Gastrocnemius medialis (tissue), 4 donors: Measurements from ENCODE around the gene ELF4. TPM values are rescaled to one million over a fixed set of nuclear protein-coding genes. Genes with fewer than 3 reads are reported as not detected.
A peak's percentile ranks its signal among the peaks of the same experiment; 100 is the strongest.

Experiments
- ATAC-seq, 2 donors: fragments of 150-250 bp; one replicate each; pipeline ENCODE4 v1.9.1; 2016
- DNase-seq, 2 donors: peaks; one replicate each; pipeline ENCODE4 v3.0.0-alpha.2; 2019
- H3K27ac ChIP-seq, 4 donors: fragments of 200-600 bp; sonication (generic); 1 replicate in 1 of 4; 2 replicates in 3 of 4; pipeline ENCODE4 v1.5.1; 2016 to 2018; ENCODE audit warnings: mild to moderate bottlenecking in 2 of 4, moderate library complexity in 1 of 4
- H3K27me3 ChIP-seq, 3 donors: fragments of 200-600 bp; sonication (generic) in 2 of 3; 1 replicate in 1 of 3; 2 replicates in 2 of 3; pipeline versions ENCODE4 v1.5.1 to v1.6.0; 2016 to 2019; ENCODE audit warnings: mild to moderate bottlenecking in 1 of 3, moderate library complexity in 1 of 3
- H3K36me3 ChIP-seq, 2 donors: fragments of 200-600 bp; sonication (generic) in 1 of 2; one replicate each; pipeline ENCODE4 v1.5.1; 2017 to 2018
- H3K4me1 ChIP-seq, 2 donors: fragments of 200-600 bp; sonication (generic) in 1 of 2; one replicate each; pipeline ENCODE4 v1.5.1; 2016 to 2017; ENCODE audit warnings: mild to moderate bottlenecking in 2 of 2
- H3K4me3 ChIP-seq, 4 donors: fragments of 200-600 bp; sonication (generic) in 3 of 4; 1 replicate in 1 of 4; 2 replicates in 3 of 4; pipeline ENCODE4 v1.5.1; 2016 to 2019; ENCODE audit warnings: mild to moderate bottlenecking in 2 of 4
- H3K9me3 ChIP-seq, 3 donors: fragments of 200-600 bp; sonication (generic) in 2 of 3; 1 replicate in 1 of 3; 2 replicates in 2 of 3; pipeline ENCODE4 v1.5.1; 2016 to 2019
- POLR2A ChIP-seq, 2 donors: fragments of 450-650 bp; IDR thresholded peaks; one replicate each; pipeline ENCODE4 v1.6.1; 2017; ENCODE audit warnings: antibody characterized with exemption in 2 of 2, mild to moderate bottlenecking in 2 of 2, moderate library complexity in 2 of 2
- in situ Hi-C, 4 donors: fragments of 200-750 bp; cut with MboI; loops; one replicate each; pipeline versions ENCODE4 v1.15.0 to v1.8.0; 2017; ENCODE audit warnings: low sequenced_read_pairs in 4 of 4
- intact Hi-C: fragments of 100-400 bp; cut with DNase I; formaldehyde crosslinking; loops from one replicate; pipeline ENCODE4 v1.15.1; 2023; ENCODE audit warnings: low total_unique reads
- total RNA-seq, 4 donors: library from RNA; depleted of rRNA; stranded (reverse); fragments of >200 nt; gene quantifications; one replicate each; pipeline versions ENCODE4 v1.1.0 to v1.2.3, GENCODE V29; 2016
- TF ChIP-seq, protein P1 (sequence below), 5 experiments: fragments of 450-650 bp in 3 of 5; fragments of 200-600 bp in 2 of 5; sonication (generic) in 2 of 5; IDR thresholded peaks in 4 of 5; conservative IDR thresholded peaks in 1 of 5; 1 replicate in 4 of 5; 2 replicates in 1 of 5; pipeline ENCODE4 v1.5.1; 2016 to 2019; ENCODE audit warnings: antibody characterized with exemption in 5 of 5, mild to moderate bottlenecking in 3 of 5, moderate library complexity in 3 of 5

ELF4 gene
- total RNA-seq, 4 donors from 2014 or later = 0.70 to 2.3 (median 1.4) TPM

DNA sequence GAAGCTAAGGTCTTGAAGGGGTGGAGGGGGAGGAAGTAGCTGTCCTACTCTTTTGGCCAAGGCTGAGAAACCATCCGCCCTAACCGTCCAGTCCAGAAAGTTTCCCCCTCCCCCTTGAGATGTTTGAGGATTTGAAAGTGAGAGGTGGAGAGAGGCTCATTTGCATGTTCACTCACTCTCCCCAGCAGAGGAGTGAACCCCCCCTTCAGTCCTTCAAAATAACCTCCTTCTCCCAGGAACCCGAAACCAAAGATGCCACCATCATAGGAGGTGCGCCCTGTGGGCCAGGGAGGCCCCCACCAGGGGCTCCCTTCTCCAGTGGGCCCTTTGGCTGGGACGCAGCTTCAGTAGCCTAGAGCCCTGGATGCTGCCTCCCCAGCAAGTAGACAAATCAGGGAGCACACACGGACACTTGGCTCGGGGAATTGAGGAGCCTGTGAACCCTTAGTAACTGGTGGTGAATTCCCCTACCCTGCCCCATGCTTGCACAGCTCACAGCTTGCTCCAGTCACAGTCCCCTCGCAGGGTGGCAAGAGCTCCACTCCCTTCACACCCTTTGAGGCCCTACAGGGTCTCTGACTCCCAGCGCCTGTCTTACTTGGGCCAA lies 25.6 kb downstream of the ELF4 start:
- in situ Hi-C loops (no loop called here), intact Hi-C loops (no loop called here)
- H3K4me1 ChIP-seq = no peaks in the 10 kb centered on the region
- no peaks in the 10 kb centered on the region for H3K9me3 ChIP-seq
- ATAC-seq (no peak), DNase-seq (no peak)
- no peaks in the 10 kb centered on the region for H3K27me3 ChIP-seq
- H3K36me3 ChIP-seq = no peaks in the 10 kb centered on the region
- no peak overlapping the region for H3K4me3 ChIP-seq
- no peak for TF ChIP-seq POLR2A (IDR thresholded peaks at IDR 0.05)
- peak overlapping the region in 3 of 4 donors; percentile 41 to 56 (median 47) for H3K27ac ChIP-seq

DNA sequence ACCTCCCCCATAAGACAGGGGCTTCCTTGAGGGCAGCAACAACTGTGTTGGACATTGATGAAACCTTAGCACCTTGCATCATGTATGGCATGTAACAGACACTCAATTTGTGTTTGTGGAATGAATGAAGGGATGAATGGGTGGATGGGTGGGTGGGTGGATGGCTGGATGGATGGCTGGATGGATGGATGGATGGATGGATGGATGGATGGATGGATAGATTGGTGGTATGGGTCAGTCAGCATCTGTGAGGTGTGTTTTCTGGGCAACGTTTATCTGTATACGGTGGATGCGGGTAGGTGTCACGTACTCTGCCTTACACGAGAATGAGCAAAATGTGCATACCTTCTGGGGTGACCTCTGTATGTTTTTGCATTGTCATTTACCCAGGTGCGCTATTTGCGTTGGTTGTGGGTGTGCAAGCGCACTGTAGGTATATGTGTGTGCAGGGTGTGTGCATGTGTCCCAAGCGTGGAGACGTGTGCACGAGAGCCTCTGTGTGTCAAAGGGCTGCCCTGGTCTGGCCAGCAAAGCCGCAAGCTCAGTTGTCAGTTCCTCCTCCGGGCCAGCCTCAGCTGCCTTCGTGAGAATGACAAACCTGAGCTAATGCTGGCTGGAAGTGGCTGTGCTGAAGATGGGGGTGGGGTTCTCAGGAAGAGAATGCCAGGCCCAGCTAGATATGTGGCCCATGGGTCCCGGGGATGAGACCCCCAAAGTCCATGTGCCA lies 26.5 kb downstream of the ELF4 start:
- no peaks in the 10 kb centered on the region for H3K9me3 ChIP-seq
- H3K27ac ChIP-seq = no peak overlapping the region
- intact Hi-C loops (no loop called here), in situ Hi-C loops (no loop called here)
- H3K4me1 ChIP-seq = no peaks in the 10 kb centered on the region
- H3K27me3 ChIP-seq = no peaks in the 10 kb centered on the region
- TF ChIP-seq POLR2A (IDR thresholded peaks at IDR 0.05) = no peak
- TF ChIP-seq, protein P1, sequence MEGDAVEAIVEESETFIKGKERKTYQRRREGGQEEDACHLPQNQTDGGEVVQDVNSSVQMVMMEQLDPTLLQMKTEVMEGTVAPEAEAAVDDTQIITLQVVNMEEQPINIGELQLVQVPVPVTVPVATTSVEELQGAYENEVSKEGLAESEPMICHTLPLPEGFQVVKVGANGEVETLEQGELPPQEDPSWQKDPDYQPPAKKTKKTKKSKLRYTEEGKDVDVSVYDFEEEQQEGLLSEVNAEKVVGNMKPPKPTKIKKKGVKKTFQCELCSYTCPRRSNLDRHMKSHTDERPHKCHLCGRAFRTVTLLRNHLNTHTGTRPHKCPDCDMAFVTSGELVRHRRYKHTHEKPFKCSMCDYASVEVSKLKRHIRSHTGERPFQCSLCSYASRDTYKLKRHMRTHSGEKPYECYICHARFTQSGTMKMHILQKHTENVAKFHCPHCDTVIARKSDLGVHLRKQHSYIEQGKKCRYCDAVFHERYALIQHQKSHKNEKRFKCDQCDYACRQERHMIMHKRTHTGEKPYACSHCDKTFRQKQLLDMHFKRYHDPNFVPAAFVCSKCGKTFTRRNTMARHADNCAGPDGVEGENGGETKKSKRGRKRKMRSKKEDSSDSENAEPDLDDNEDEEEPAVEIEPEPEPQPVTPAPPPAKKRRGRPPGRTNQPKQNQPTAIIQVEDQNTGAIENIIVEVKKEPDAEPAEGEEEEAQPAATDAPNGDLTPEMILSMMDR (IDR thresholded peaks at IDR 0.05 in 4 of 5, conservative IDR thresholded peaks at IDR 0.05 in 1 of 5) = no peak
- DNase-seq (no peak), ATAC-seq (no peak)
- no peaks in the 10 kb centered on the region for H3K36me3 ChIP-seq
- no peak overlapping the region for H3K4me3 ChIP-seq

- ATAC-seq (no peak), DNase-seq (no peak)
- Histone ChIP-seq H3K27ac (peak overlapping the region in 2 of 4 donors; percentile 52 to 53), H3K36me3 (no peaks in the 10 kb centered on the region), H3K4me3 (no peak overlapping the region), H3K27me3 (no peaks in the 10 kb centered on the region), H3K4me1 (no peaks in the 10 kb centered on the region), H3K9me3 (no peaks in the 10 kb centered on the region)
- in situ Hi-C loops (no loop called here), intact Hi-C loops (no loop called here)
- TF ChIP-seq, protein P1 (IDR thresholded peaks at IDR 0.05 in 4 of 5, conservative IDR thresholded peaks at IDR 0.05 in 1 of 5) = no peak
- no peak for TF ChIP-seq POLR2A (IDR thresholded peaks at IDR 0.05)
Measured at GRCh38 chrX:130083107-130083490, 27.2 kb downstream of the ELF4 start.

DNA sequence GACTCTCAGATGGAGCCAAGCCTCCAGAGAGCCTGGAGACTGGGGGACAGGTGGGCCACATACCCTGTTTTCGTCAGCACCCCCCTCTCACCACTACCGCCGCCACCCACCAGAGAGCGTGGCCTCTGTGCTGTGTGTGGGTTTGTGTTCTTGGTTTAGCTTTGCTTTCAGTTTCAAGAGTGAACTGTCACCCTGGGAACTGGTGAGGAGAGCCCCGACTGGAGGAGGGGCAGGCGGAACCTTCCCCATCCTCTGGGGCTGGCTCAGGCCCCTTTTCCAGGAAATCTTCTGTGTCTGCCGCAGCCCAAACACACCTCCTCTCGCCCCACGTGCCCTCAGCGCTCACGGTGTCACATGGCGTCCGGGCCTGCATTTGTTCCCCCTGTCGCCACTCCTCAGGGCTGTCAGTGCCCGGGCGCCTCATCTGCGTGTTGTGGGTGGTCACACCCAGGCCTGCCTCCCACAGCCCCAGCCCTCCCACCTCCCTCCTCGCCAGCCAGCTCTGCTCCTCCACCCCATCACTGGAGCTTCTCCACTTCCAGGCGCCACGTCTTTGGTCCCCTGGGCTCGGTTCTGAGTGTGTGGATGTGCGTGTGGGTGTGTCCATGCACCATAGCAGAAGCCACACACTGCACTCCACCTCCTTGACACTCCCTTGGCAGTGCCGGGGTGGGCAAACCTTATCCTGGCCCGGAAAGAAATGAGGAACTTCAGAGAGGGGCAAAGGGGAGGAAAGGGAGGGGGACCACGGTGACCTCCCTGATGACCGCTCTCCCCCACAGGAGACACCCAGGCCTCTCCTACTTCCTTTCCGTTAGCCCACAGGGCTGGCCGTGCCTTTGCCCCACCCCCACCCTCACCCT lies 27.8 kb downstream of the ELF4 start:
- Histone ChIP-seq H3K4me3 (no peak overlapping the region), H3K27me3 (no peaks in the 10 kb centered on the region), H3K36me3 (no peaks in the 10 kb centered on the region), H3K27ac (peak overlapping the region; percentile 46 to 53 (median 51)), H3K9me3 (no peaks in the 10 kb centered on the region), H3K4me1 (no peaks in the 10 kb centered on the region)
- TF ChIP-seq POLR2A (IDR thresholded peaks at IDR 0.05) = no peak
- TF ChIP-seq, protein P1 (IDR thresholded peaks at IDR 0.05 in 4 of 5, conservative IDR thresholded peaks at IDR 0.05 in 1 of 5) = peak in 1 of 5 experiments; percentile 9
- intact Hi-C loops = no loop called here
- in situ Hi-C loops = no loop called here
- ATAC-seq (peak; percentile 44 to 45), DNase-seq (peak in 1 of 2 donors; percentile 18)
